H1 (cell line): ENCODE measurements around the gene RBMS1. TPM values are rescaled to one million over a fixed set of nuclear protein-coding genes. Genes with fewer than 3 reads are reported as not detected.

Experiments
- CTCF ChIA-PET: fragments of 300-600 bp; sonication (Branson Sonifier 250); formaldehyde crosslinking; loops from one replicate; lab custom pipeline; 2021; ENCODE audit not compliant: partially characterized antibody; lab: Charles Lee
- POLR2A ChIA-PET: fragments of 300-600 bp; sonication (Branson Sonifier 250); formaldehyde crosslinking; loops from one replicate; lab custom pipeline; 2021; ENCODE audit warnings: inconsistent platforms; ENCODE audit not compliant: partially characterized antibody; lab: Charles Lee
- DNase-seq, 2 experiments: peaks; one replicate each; pipeline versions ENCODE4 v3.0.0 to v3.0.0-alpha.2; 2010 to 2022; ENCODE audit warnings: low spot score in 2 of 2, low read depth in 1 of 2, mixed read lengths in 1 of 2
- FAIRE-seq: peaks from 2 replicates; lab custom pipeline; 2011; peaks lifted over from hg19 to GRCh38; lab: Jason Lieb, UNC
- H2AFZ ChIP-seq: 2 replicates; pipeline ENCODE4 v1.8.1; 2012; ENCODE audit warnings: low read length, inconsistent platforms
- H2AK5ac ChIP-seq: 2 replicates; pipeline ENCODE4 v1.6.1; 2013; ENCODE audit warnings: low read depth, low read length
- H2BK120ac ChIP-seq: replicated peaks from 2 replicates; pipeline ENCODE3; 2013; ENCODE audit warnings: low read depth, low read length, inconsistent platforms
- H2BK12ac ChIP-seq: 2 replicates; pipeline ENCODE4 v1.6.1; 2013; ENCODE audit warnings: low read depth, low read length
- H2BK15ac ChIP-seq: 2 replicates; pipeline ENCODE4 v1.6.1; 2013; ENCODE audit warnings: low read length
- H2BK20ac ChIP-seq: 2 replicates; pipeline ENCODE4 v1.6.1; 2013; ENCODE audit warnings: low read length
- H2BK5ac ChIP-seq: 2 replicates; pipeline ENCODE4 v1.6.1; 2013; ENCODE audit warnings: low read depth, low read length
- H3K14ac ChIP-seq: 2 replicates; pipeline ENCODE4 v1.6.1; 2013; ENCODE audit warnings: inconsistent platforms; ENCODE audit not compliant: insufficient read length
- H3K18ac ChIP-seq: 2 replicates; pipeline ENCODE4 v1.6.1; 2013; ENCODE audit warnings: low read length; ENCODE audit errors: extremely low read depth
- H3K23ac ChIP-seq: 2 replicates; pipeline ENCODE4 v1.6.1; 2013; ENCODE audit warnings: inconsistent platforms; ENCODE audit not compliant: insufficient read length
- H3K23me2 ChIP-seq: 2 replicates; pipeline ENCODE4 v1.6.1; 2013; ENCODE audit warnings: low read depth, low read length
- H3K27ac ChIP-seq: 2 replicates; pipeline ENCODE4 v1.6.1; 2011; ENCODE audit warnings: low read depth, low read length, inconsistent platforms
- H3K27me3 ChIP-seq, 4 experiments: replicated peaks in 1 of 4; 1 replicate in 1 of 4; 2 replicates in 3 of 4; pipeline versions ENCODE4 v1.6.1 to v1.8.1; 2011 to 2013; ENCODE audit warnings: low read length in 3 of 4, mild to moderate bottlenecking in 3 of 4, inconsistent platforms in 2 of 4, mixed read lengths in 2 of 4, moderate library complexity in 1 of 4; ENCODE audit not compliant: control insufficient read depth in 3 of 4, insufficient read depth in 3 of 4; ENCODE audit errors: extremely low read depth in 1 of 4
- H3K36me3 ChIP-seq, 4 experiments: 2 replicates each; pipeline versions ENCODE4 v1.6.1 to v1.8.1; 2011 to 2013; ENCODE audit warnings: mild to moderate bottlenecking in 4 of 4, low read length in 3 of 4, moderate library complexity in 2 of 4, control low read depth in 1 of 4, inconsistent platforms in 1 of 4; ENCODE audit not compliant: insufficient read depth in 4 of 4, control insufficient read depth in 2 of 4
- H3K4ac ChIP-seq: replicated peaks from 2 replicates; pipeline ENCODE3; 2013; ENCODE audit warnings: low read length, low read depth, mixed read lengths, inconsistent platforms; ENCODE audit not compliant: insufficient read length
- H3K4me1 ChIP-seq, 4 experiments: replicated peaks in 1 of 4; 1 replicate in 1 of 4; 2 replicates in 3 of 4; pipeline versions ENCODE4 v1.6.1 to v1.8.1; 2011 to 2013; ENCODE audit warnings: low read length in 3 of 4, inconsistent platforms in 2 of 4, mixed read lengths in 1 of 4; ENCODE audit not compliant: insufficient read depth in 4 of 4, control insufficient read depth in 3 of 4
- H3K4me2 ChIP-seq, 2 experiments: 2 replicates each; pipeline versions ENCODE4 v1.6.1 to v1.8.1; 2011 to 2013; ENCODE audit warnings: low read depth in 2 of 2, low read length in 2 of 2, control low read depth in 1 of 2, inconsistent platforms in 1 of 2, mild to moderate bottlenecking in 1 of 2; ENCODE audit not compliant: insufficient read depth in 1 of 2
- H3K4me3 ChIP-seq, 4 experiments: fragments of 200-600, 300-600 bp in 1 of 4; sonication (generic), shearing (Covaris generic), sonication (Bioruptor Twin) in 1 of 4; 2 replicates each; pipeline versions ENCODE4 v1.5.1 to v1.8.1; 2011 to 2016; ENCODE audit warnings: low read length in 4 of 4, low read depth in 3 of 4, control low read depth in 2 of 4, inconsistent platforms in 2 of 4, mild to moderate bottlenecking in 2 of 4, mixed read lengths in 1 of 4, moderate library complexity in 1 of 4; ENCODE audit not compliant: insufficient read depth in 2 of 4; ENCODE audit errors: extremely low read depth in 1 of 4
- H3K56ac ChIP-seq: replicated peaks from 2 replicates; pipeline ENCODE3; 2013; ENCODE audit warnings: low read depth, mild to moderate bottlenecking, mixed read lengths, low read length, inconsistent platforms; ENCODE audit not compliant: insufficient read length
- H3K79me1 ChIP-seq: 2 replicates; pipeline ENCODE4 v1.6.1; 2013; ENCODE audit warnings: low read depth, low read length, control low read depth
- H3K79me2 ChIP-seq, 2 experiments: 2 replicates each; pipeline versions ENCODE4 v1.6.1 to v1.8.1; 2012 to 2013; ENCODE audit warnings: low read length in 2 of 2, mild to moderate bottlenecking in 2 of 2, inconsistent platforms in 1 of 2; ENCODE audit not compliant: insufficient read depth in 2 of 2, control insufficient read depth in 1 of 2
- H3K9ac ChIP-seq, 4 experiments: replicated peaks in 1 of 4; 1 replicate in 1 of 4; 2 replicates in 3 of 4; pipeline versions ENCODE4 v1.6.1 to v1.8.1; 2011 to 2013; ENCODE audit warnings: low read depth in 3 of 4, low read length in 3 of 4, control low read depth in 2 of 4, mild to moderate bottlenecking in 2 of 4, moderate library complexity in 2 of 4, inconsistent platforms in 1 of 4; ENCODE audit errors: extremely low read depth in 1 of 4
- H3K9me3 ChIP-seq, 2 experiments: 2 replicates each; pipeline versions ENCODE4 v1.6.1 to v1.8.1; 2012 to 2013; ENCODE audit warnings: mild to moderate bottlenecking in 2 of 2, moderate library complexity in 2 of 2, control low read depth in 1 of 2, inconsistent platforms in 1 of 2, low read depth in 1 of 2, low read length in 1 of 2, mixed read lengths in 1 of 2; ENCODE audit not compliant: insufficient read depth in 2 of 2
- H4K20me1 ChIP-seq, 2 experiments: replicated peaks in 1 of 2; 2 replicates each; pipeline versions ENCODE3 to v1.8.1; 2011 to 2013; ENCODE audit warnings: inconsistent platforms in 2 of 2, low read length in 2 of 2, mild to moderate bottlenecking in 1 of 2; ENCODE audit not compliant: insufficient read depth in 2 of 2, control insufficient read depth in 1 of 2
- H4K5ac ChIP-seq: 2 replicates; pipeline ENCODE4 v1.6.1; 2013; ENCODE audit warnings: low read length, low read depth, mixed read lengths, inconsistent platforms; ENCODE audit not compliant: insufficient read length
- H4K8ac ChIP-seq: 2 replicates; pipeline ENCODE4 v1.8.0; 2013; ENCODE audit warnings: mild to moderate bottlenecking, moderate library complexity, low read length, inconsistent platforms; ENCODE audit not compliant: insufficient read depth; ENCODE audit errors: extremely low read depth
- H4K91ac ChIP-seq: replicated peaks from 2 replicates; pipeline ENCODE3; 2013; ENCODE audit warnings: low read length, mixed read lengths, inconsistent platforms; ENCODE audit not compliant: insufficient read length
- BRCA1 ChIP-seq: IDR thresholded peaks from 2 replicates; pipeline ENCODE4 v1.6.1; 2012; ENCODE audit warnings: low read depth, low read length, improper control_type of control experiment
- CBX8 ChIP-seq: fragments of 300-800, 300-1000 bp; sonication (generic); IDR thresholded peaks from 2 replicates; pipeline ENCODE4 v1.7.1; 2016; ENCODE audit warnings: low read depth, low read length, borderline replicate concordance
- CEBPB ChIP-seq: IDR thresholded peaks from 2 replicates; pipeline ENCODE4 v1.6.1; 2012; ENCODE audit warnings: low read depth, low read length
- CHD2 ChIP-seq: IDR thresholded peaks from 2 replicates; pipeline ENCODE4 v1.6.1; 2012; ENCODE audit warnings: low read length, improper control_type of control experiment
- EGR1 ChIP-seq: IDR thresholded peaks from 2 replicates; pipeline ENCODE4 v1.6.1; 2011; ENCODE audit warnings: low read depth, low read length, borderline replicate concordance
- EZH2 ChIP-seq: fragments of 200-600 bp; sonication (generic); IDR thresholded peaks from 2 replicates; pipeline ENCODE4 v1.7.1; 2012; ENCODE audit warnings: low read depth, mild to moderate bottlenecking, moderate library complexity, low read length, inconsistent platforms; ENCODE audit not compliant: severe bottlenecking
- JUND ChIP-seq: IDR thresholded peaks from 2 replicates; pipeline ENCODE4 v1.6.1; 2011; ENCODE audit warnings: mild to moderate bottlenecking, improper control_type of control experiment, low read length
- PHF8 ChIP-seq: fragments of 200-600 bp; sonication (generic); conservative IDR thresholded peaks from 2 replicates; pipeline ENCODE4 v1.7.1; 2012; ENCODE audit warnings: low read depth, mild to moderate bottlenecking, inconsistent platforms, low read length, moderate library complexity
- POU5F1 ChIP-seq: IDR thresholded peaks from 2 replicates; pipeline ENCODE4 v1.6.1; 2011; ENCODE audit warnings: low read depth, mild to moderate bottlenecking, low read length, moderate library complexity
- RAD21 ChIP-seq, 2 experiments: IDR thresholded peaks in 1 of 2; conservative IDR thresholded peaks in 1 of 2; 2 replicates each; pipeline ENCODE4 v1.6.1; 2011; ENCODE audit warnings: low read depth in 2 of 2, low read length in 2 of 2, improper control_type of control experiment in 1 of 2, inconsistent platforms in 1 of 2, mild to moderate bottlenecking in 1 of 2, moderate library complexity in 1 of 2
- RFX5 ChIP-seq: IDR thresholded peaks from 2 replicates; pipeline ENCODE4 v1.6.1; 2011; ENCODE audit warnings: low read depth, low read length, improper control_type of control experiment, borderline replicate concordance
- SIRT6 ChIP-seq: IDR thresholded peaks from one replicate; pipeline ENCODE4 v1.7.1; 2012; ENCODE audit warnings: low read length, inconsistent platforms
- SIX5 ChIP-seq: IDR thresholded peaks from 2 replicates; pipeline ENCODE4 v1.6.1; 2011; ENCODE audit warnings: mild to moderate bottlenecking, low read depth, low read length
- ZNF274 ChIP-seq: IDR thresholded peaks from 2 replicates; pipeline ENCODE4 v1.7.0; 2012; ENCODE audit warnings: low read length, borderline replicate concordance; ENCODE audit errors: extremely low read depth
- WGBS, 2 experiments: shearing (Covaris generic) in 1 of 2; methylation state at CpG; one replicate each; pipeline versions ENCODE4 v1.1.6 to v1.1.7; 2013 to 2015; ENCODE audit warnings: low lambda C conversion rate in 2 of 2, mixed read lengths in 2 of 2, inconsistent platforms in 1 of 2, low coverage in 1 of 2, missing lambda C conversion rate in 1 of 2; ENCODE audit not compliant: insufficient replicate concordance in 2 of 2, insufficient coverage in 1 of 2, insufficient read length in 1 of 2; ENCODE audit errors: extremely low coverage in 1 of 2, missing lambda C conversion rate in 1 of 2; 5-methylcytosine and 5-hydroxymethylcytosine counted together
- polyA plus RNA-seq, 7 experiments: library from polyadenylated mRNA; depleted of rRNA in 3 of 7; stranded (reverse) in 5 of 7; unstranded in 2 of 7; fragments of >200 nt in 5 of 7; fragments of 200-250 nt in 2 of 7; gene quantifications; 1 replicate in 5 of 7; 2 replicates in 1 of 7; 4 replicates in 1 of 7; pipeline versions ENCODE4 v1.2.1 to v1.2.3, GENCODE V29; 2011 to 2013; ENCODE audit warnings: missing spikeins in 2 of 7, mixed read lengths in 2 of 7
- total RNA-seq: library from RNA; stranded (reverse); fragmentation: NEBNext Ultra II Directional; extraction: Animal tissue kit (Norgen Biotek cat#: 25700); gene quantifications from 2 replicates; pipeline ENCODE4 v1.2.1, GENCODE V29; 2021

Gene RBMS1
- total and polyA plus RNA-seq, 2 of the 8 experiments (the other 6 are each of a cell fraction or from before 2014, with no cell fraction given), result 53.7 to 60.0 TPM

- Histone ChIP-seq H2BK5ac (no peak overlapping the region), H4K91ac (no peak overlapping the region), H3K27me3 (no peaks in the 10 kb centered on the region), H3K79me1 (no peaks in the 10 kb centered on the region), H3K4me1 (peaks cover 0 to 5% (median 1%) of the 10 kb centered on the region in 4 experiments; a peak in 3 of 7 replicates), H3K9me3 (no peaks in the 10 kb centered on the region), H3K9ac (no peak overlapping the region), H2AK5ac (no peak overlapping the region), H3K79me2 (peaks cover 0 to 19% of the 10 kb centered on the region in 2 experiments; a peak in 2 of 4 replicates), H2BK20ac (no peak overlapping the region), H3K4ac (no peak overlapping the region), H2AFZ (no peak overlapping the region), H4K20me1 (no peaks in the 10 kb centered on the region), H4K5ac (no peak overlapping the region), H3K36me3 (no peaks in the 10 kb centered on the region; a peak in 1 of 8 replicates), H3K23ac (no peak overlapping the region), H3K56ac (no peak overlapping the region), H2BK12ac (no peak overlapping the region), H3K14ac (no peak overlapping the region), H3K4me2 (no peak overlapping the region), H3K27ac (no peak overlapping the region), H4K8ac (no peak overlapping the region), H3K23me2 (no peaks in the 10 kb centered on the region), H2BK15ac (no peak overlapping the region), H3K4me3 (no peak overlapping the region), H3K18ac (no peak overlapping the region), H2BK120ac (no peak overlapping the region)
- WGBS, 2 experiments, result 78% methylated on average over 5 of the region's 5 CpGs; no CpG with 5 or more reads in 1 of the 2 experiments
- no peak for FAIRE-seq
- ChIA-PET POLR2A (interaction anchor here (0.8 to 1.4 kb wide), 2 partner anchors 21 to 46 kb away, joined by 3 to 4 read pairs; no protein-coding TSS in a partner anchor), CTCF (interaction anchor here (0.7 to 2.7 kb wide), 5 partner anchors 17 to 610 kb away, joined by 4 to 9 read pairs (median 5); no protein-coding TSS in a partner anchor)
- no peak for DNase-seq
- no peak for TF ChIP-seq SIRT6
- no peak for TF ChIP-seq CBX8
- no peak for TF ChIP-seq BRCA1
- TF ChIP-seq SIX5, result no peak
- no peak for TF ChIP-seq PHF8
- no peak for TF ChIP-seq EGR1
- no peak for TF ChIP-seq JUND
- TF ChIP-seq CEBPB, result no peak
- TF ChIP-seq EZH2, result no peak
- no peak for TF ChIP-seq RFX5
- no peak for TF ChIP-seq CHD2
- no peak for TF ChIP-seq RAD21 (IDR thresholded peaks at IDR 0.05 in 1 of 2, conservative IDR thresholded peaks at IDR 0.05 in 1 of 2; ENCODE audit: low read depth in 2 of 2, low read length in 2 of 2)
- no peak for TF ChIP-seq POU5F1
- TF ChIP-seq ZNF274, result no peak
Measured at GRCh38 chr2:160360089-160360757, 133.4 kb downstream of the RBMS1 start.
